AG04450 (cell line): Measurements from ENCODE around the gene ABI3BP. TPM values are rescaled to one million over a fixed set of nuclear protein-coding genes. Genes with fewer than 3 reads are reported as not detected.
"Not testable (repeated sequence)": the region's sequence is repeated elsewhere in the genome, so short reads cannot be mapped to it uniquely, and the experiment has no call there.

Source experiments
- CTCF ChIA-PET: fragments of 300-600, 350-600 bp; formaldehyde crosslinking; extraction: SDS; loops from one replicate; lab custom pipeline; 2022; ENCODE audit warnings: antibody characterized with exemption, inconsistent platforms; lab: Charles Lee
- POLR2A ChIA-PET: fragments of 350-600 bp; formaldehyde crosslinking; extraction: SDS; loops from one replicate; lab custom pipeline; 2021; ENCODE audit warnings: antibody characterized with exemption, inconsistent platforms; lab: Yijun Ruan, JAX
- DNase-seq: peaks from one replicate; pipeline ENCODE4 v3.0.0-alpha.2; 2011; ENCODE audit warnings: low read depth, low spot score
- H3K27ac ChIP-seq: one replicate; pipeline ENCODE4 v1.5.1; 2012; ENCODE audit warnings: low read depth, low read length, control low read depth
- H3K27me3 ChIP-seq: one replicate; pipeline ENCODE4 v1.6.0; 2012; ENCODE audit warnings: low read length; ENCODE audit not compliant: control insufficient read depth, insufficient read depth
- H3K4me3 ChIP-seq: 2 replicates; pipeline ENCODE4 v1.5.1; 2011; ENCODE audit warnings: mild to moderate bottlenecking, low read depth, low read length, control low read depth
- H3K9me3 ChIP-seq: 2 replicates; pipeline ENCODE4 v1.5.1; 2012; ENCODE audit warnings: low read length; ENCODE audit not compliant: control insufficient read depth, insufficient read depth
- CTCF ChIP-seq: IDR thresholded peaks from 2 replicates; pipeline ENCODE4 v1.5.1; 2011; ENCODE audit warnings: low read depth, low read length, control low read depth, inconsistent platforms
- polyA plus RNA-seq: library from polyadenylated mRNA; depleted of rRNA; stranded (reverse); fragments of >200 nt; gene quantifications from 2 replicates; pipeline ENCODE4 v1.2.3, GENCODE V29; 2011

Gene ABI3BP
- polyA plus RNA-seq, 1 experiment, result 5.3 TPM

GRCh38 chr3:100954199-100954935 is 38.9 kb downstream of the ABI3BP start:
- H3K9me3 ChIP-seq, result peaks cover 6% of the 10 kb centered on the region
- ChIA-PET CTCF (interaction anchor here (0.6 to 0.7 kb wide), 2 partner anchors 59 kb away, joined by 4 to 8 read pairs; no protein-coding TSS in a partner anchor), POLR2A (interaction anchor here (0.6 kb wide), 1 partner anchor 221 kb away, joined by 3 read pairs; no protein-coding TSS in a partner anchor)
- H3K4me3 ChIP-seq, result no peak overlapping the region
- TF ChIP-seq CTCF, result no peak
- no peaks in the 10 kb centered on the region for H3K27me3 ChIP-seq
- H3K27ac ChIP-seq, result no peak overlapping the region
- no peak for DNase-seq

GRCh38 chr3:100953103-100953502 is 40.1 kb downstream of the ABI3BP start:
- ChIA-PET POLR2A (no interaction called here), CTCF (no interaction called here)
- no peak for DNase-seq
- no peak overlapping the region for H3K27ac ChIP-seq
- H3K9me3 ChIP-seq, result no peaks in the 10 kb centered on the region
- 0 out of 2 replicates have a peak, but pooled peaks have one; percentile 8 for TF ChIP-seq CTCF
- H3K4me3 ChIP-seq, result no peak overlapping the region
- no peaks in the 10 kb centered on the region for H3K27me3 ChIP-seq

- ChIA-PET POLR2A (no interaction called here), CTCF (interaction anchor here (1.2 kb wide), 1 partner anchor 52 kb away, joined by 3 read pairs; no protein-coding TSS in a partner anchor)
- Histone ChIP-seq H3K27ac (no peak overlapping the region), H3K27me3 (no peaks in the 10 kb centered on the region), H3K4me3 (no peak overlapping the region), H3K9me3 (no peaks in the 10 kb centered on the region)
- no peak for TF ChIP-seq CTCF
- no peak for DNase-seq
Observed at GRCh38 chr3:100947119-100947518, 46.1 kb downstream of the ABI3BP start.

- POLR2A ChIA-PET, H3K27me3 ChIP-seq, H3K27ac ChIP-seq, H3K4me3 ChIP-seq, DNase-seq, H3K9me3 ChIP-seq: not testable (repeated sequence)
- CTCF ChIA-PET, result interaction anchor here (0.6 to 1.2 kb wide), 2 partner anchors 23 to 51 kb away, joined by 3 read pairs; no protein-coding TSS in a partner anchor
Observed at GRCh38 chr3:100946096-100946495, 47.1 kb downstream of the ABI3BP start.

GRCh38 chr3:100941451-100941850 is 51.8 kb downstream of the ABI3BP start:
- no peak for TF ChIP-seq CTCF
- Histone ChIP-seq H3K27me3 (no peaks in the 10 kb centered on the region), H3K9me3 (no peaks in the 10 kb centered on the region), H3K27ac (no peak overlapping the region), H3K4me3 (no peak overlapping the region)
- POLR2A ChIA-PET, result no interaction called here
- CTCF ChIA-PET, result no interaction called here
- no peak for DNase-seq
